WERI-Rb-1 (cell line): ENCODE results near the gene AP3D1.
"Not testable (repeated sequence)": the region's sequence is repeated elsewhere in the genome, so short reads cannot be mapped to it uniquely, and the experiment has no call there.

Experiments
- DNase-seq: peaks from one replicate; pipeline ENCODE4 v3.0.0-alpha.2; 2020
- H3K27ac ChIP-seq: fragments of 250-450 bp; sonication (Bioruptor Pico); 2 replicates; pipeline ENCODE4 v1.5.1; 2020; ENCODE audit warnings: mild to moderate bottlenecking, moderate library complexity
- H3K27me3 ChIP-seq: fragments of 250-450 bp; sonication (Bioruptor Pico); 2 replicates; pipeline ENCODE4 v1.5.1; 2021; ENCODE audit warnings: mild to moderate bottlenecking, low read depth, moderate library complexity; ENCODE audit not compliant: insufficient read depth, severe bottlenecking
- H3K36me3 ChIP-seq: fragments of 250-450 bp; sonication (Bioruptor Pico); 2 replicates; pipeline ENCODE4 v1.5.1; 2020; ENCODE audit warnings: mild to moderate bottlenecking, moderate library complexity
- H3K4me3 ChIP-seq: 2 replicates; pipeline ENCODE4 v1.5.1; 2011; ENCODE audit warnings: low read depth, mild to moderate bottlenecking, control low read depth, low read length
- H3K9me3 ChIP-seq: fragments of 250-450 bp; sonication (Bioruptor Pico); 2 replicates; pipeline ENCODE4 v1.5.1; 2021; ENCODE audit warnings: mild to moderate bottlenecking, moderate library complexity; ENCODE audit not compliant: severe bottlenecking
- TF ChIP-seq, protein P1 (sequence below): IDR thresholded peaks from 2 replicates; pipeline ENCODE4 v1.5.1; 2011; ENCODE audit warnings: low read depth, mild to moderate bottlenecking, control low read depth, inconsistent platforms, low read length

AP3D1 gene

DNA sequence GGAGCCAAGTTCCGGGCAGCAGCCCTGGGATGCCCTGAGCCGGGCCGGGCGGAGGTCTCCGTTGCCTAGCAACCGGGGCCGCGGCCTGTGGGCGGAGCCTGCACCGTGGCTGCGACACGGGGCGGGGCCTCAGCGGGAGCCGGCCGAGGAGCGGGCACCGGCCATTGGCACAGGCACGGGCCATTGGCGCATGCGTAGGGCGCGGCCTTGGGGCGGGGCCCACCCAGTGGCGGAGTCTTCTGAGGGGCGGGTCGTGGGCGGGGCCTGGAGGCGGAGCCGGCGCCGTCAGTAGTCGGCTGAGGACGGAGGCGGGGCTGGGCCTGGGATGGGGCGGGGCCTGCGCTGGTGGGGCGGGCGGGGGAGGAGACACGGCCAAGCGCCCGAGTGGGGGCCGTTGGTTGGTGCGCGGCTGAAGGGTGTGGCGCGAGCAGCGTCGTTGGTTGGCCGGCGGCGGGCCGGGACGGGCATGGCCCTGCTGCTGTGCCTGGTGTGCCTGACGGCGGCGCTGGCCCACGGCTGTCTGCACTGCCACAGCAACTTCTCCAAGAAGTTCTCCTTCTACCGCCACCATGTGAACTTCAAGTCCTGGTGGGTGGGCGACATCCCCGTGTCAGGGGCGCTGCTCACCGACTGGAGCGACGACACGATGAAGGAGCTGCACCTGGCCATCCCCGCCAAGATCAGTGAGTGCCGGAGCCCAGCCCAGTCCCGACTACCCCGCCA is 54.7 kb downstream of the AP3D1 start, which contains the start of gene IZUMO4:
TSS of gene IZUMO4 (plus strand) at position 436 of the 723 bp plus-strand sequence. CDS start at position 467, 31 bp downstream.
- Histone ChIP-seq H3K27me3 (no peaks in the 10 kb centered on the region), H3K36me3 (peaks cover 24% of the 10 kb centered on the region), H3K9me3 (no peaks in the 10 kb centered on the region), H3K4me3 (peak within 1 kb of the TSS; percentile 69), H3K27ac (peak within 1 kb of the TSS; percentile 94)
- TF ChIP-seq, protein P1, sequence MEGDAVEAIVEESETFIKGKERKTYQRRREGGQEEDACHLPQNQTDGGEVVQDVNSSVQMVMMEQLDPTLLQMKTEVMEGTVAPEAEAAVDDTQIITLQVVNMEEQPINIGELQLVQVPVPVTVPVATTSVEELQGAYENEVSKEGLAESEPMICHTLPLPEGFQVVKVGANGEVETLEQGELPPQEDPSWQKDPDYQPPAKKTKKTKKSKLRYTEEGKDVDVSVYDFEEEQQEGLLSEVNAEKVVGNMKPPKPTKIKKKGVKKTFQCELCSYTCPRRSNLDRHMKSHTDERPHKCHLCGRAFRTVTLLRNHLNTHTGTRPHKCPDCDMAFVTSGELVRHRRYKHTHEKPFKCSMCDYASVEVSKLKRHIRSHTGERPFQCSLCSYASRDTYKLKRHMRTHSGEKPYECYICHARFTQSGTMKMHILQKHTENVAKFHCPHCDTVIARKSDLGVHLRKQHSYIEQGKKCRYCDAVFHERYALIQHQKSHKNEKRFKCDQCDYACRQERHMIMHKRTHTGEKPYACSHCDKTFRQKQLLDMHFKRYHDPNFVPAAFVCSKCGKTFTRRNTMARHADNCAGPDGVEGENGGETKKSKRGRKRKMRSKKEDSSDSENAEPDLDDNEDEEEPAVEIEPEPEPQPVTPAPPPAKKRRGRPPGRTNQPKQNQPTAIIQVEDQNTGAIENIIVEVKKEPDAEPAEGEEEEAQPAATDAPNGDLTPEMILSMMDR: peak; percentile 69
- DNase-seq: peak; percentile 98

DNA sequence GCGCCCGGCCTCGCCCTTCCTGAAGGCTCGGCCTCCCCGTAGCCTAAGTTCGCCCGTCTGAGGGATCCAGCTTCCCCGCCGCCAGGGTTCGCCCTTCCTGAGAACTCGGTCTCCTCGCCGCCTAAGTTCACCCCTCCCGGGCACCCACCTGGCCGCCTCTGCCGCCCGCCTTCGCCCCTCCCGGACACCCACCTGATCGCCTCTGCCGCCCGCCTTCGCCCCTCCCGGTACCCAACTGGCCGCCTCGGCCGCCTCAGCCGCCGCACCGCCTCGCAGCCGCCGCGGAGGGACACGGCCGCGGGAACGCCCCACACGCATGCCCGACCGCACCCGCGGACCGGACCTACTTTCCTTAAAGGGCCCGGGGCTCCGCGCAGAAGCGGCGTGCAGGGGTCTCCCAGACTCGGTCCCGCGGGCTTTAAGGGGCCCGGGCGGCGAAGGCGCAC is 55.3 kb downstream of the AP3D1 start, which contains the start of gene MOB3A:
TSS of gene MOB3A (minus strand) at position 293 of the 446 bp plus-strand sequence. CDS start 17,766 bp downstream, outside the sequence.
- Histone ChIP-seq H3K36me3 (peaks cover 18% of the 10 kb centered on the region), H3K9me3 (no peaks in the 10 kb centered on the region), H3K27me3 (no peaks in the 10 kb centered on the region), H3K27ac (peak within 1 kb of the TSS; percentile 94), H3K4me3 (peak within 1 kb of the TSS; percentile 69)
- DNase-seq: peak; percentile 90
- TF ChIP-seq, protein P1: peak; percentile 58

DNA sequence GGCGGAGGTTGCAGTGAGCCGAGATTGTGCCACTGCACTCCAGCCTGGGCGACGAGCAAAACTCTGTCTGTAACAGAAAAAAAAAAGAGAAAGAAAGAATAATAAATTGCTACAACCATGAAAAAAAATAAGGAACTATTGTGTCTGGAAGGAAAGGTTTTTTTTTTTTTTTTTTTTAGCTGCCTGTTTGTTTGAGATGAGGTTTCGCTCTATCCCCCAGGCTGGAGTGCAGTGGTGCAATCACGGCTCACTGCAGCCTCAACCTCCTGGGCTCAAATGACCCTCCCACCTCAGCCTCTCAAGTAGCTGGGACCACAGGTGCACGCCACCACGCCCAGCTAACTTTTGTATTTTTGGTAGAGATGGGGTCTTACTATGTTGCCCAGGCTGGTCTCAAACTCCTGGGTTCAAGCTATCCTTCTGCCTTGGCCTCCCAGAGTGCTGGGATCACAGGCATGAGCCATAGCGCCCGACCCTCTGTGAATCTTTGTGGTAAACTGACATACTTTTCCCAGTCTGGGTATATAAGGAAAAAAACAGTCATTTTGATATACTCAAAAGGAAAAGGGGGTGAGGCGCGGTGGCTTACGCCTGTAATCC is 59.3 kb downstream of the AP3D1 start:
- peak overlapping the region; percentile 59; the same call in 1 of the 2 replicates for H3K27ac ChIP-seq
- H3K4me3 ChIP-seq, DNase-seq, H3K36me3 ChIP-seq, H3K27me3 ChIP-seq, H3K9me3 ChIP-seq: not testable (repeated sequence)

DNA sequence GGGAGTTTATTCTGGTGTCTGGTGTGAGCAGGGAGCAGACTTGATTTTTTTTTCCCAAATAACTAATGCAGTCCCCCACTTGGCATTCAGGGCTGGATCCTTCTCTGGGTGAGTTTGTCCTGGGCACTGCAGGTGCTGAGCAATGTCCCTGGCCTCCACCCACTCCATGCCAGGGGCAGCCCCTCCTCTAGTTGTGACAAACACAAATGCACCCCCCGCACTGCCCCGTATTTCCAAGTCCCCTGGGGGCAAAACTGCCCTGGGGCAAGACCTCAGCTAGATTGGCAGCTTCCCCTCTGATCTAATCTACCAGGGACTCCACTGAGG is 61.7 kb downstream of the AP3D1 start:
- Histone ChIP-seq H3K4me3 (no peak overlapping the region), H3K9me3 (no peaks in the 10 kb centered on the region), H3K27ac (no peak overlapping the region), H3K27me3 (no peaks in the 10 kb centered on the region), H3K36me3 (peaks cover 3% of the 10 kb centered on the region)
- no peak for DNase-seq
- TF ChIP-seq, protein P1: no peak

DNA sequence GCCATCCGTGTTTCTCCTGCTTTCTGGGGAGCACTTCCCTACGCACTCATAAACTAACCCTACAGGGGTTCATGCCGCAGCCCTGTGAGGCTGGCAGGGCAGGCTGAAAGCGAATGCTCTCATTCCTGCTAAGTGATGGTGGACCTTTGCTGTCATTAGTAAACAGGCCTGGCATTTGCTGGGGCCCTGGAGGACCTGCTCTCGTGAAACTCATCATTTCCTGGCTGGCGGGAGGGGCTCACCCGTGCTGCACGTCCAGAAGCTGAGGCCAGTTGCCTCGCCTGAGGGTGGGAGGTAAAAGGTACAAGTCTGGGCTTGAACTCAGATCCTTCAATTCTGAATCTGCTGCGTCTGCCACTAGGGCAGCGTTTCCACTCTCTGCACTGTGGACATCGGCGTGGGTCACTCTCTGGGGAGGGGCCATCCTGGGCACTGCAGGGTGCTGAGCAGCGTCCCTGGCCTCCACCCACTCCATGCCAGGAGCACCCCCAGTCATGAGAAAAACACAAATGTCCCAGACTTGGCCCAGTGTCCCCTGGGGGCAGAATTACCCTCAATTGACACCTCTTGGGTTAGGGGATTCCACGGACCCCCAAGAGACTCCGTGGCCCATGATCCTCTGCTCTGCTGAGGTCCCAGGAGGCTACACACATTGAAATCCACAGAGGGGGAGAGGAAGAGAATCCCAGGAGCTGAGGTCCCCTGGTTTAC is 62.2 kb downstream of the AP3D1 start:
- no peak for DNase-seq
- Histone ChIP-seq H3K27ac (no peak overlapping the region), H3K36me3 (peaks cover 4% of the 10 kb centered on the region), H3K9me3 (no peaks in the 10 kb centered on the region), H3K27me3 (no peaks in the 10 kb centered on the region), H3K4me3 (no peak overlapping the region)
- TF ChIP-seq, protein P1: no peak

DNA sequence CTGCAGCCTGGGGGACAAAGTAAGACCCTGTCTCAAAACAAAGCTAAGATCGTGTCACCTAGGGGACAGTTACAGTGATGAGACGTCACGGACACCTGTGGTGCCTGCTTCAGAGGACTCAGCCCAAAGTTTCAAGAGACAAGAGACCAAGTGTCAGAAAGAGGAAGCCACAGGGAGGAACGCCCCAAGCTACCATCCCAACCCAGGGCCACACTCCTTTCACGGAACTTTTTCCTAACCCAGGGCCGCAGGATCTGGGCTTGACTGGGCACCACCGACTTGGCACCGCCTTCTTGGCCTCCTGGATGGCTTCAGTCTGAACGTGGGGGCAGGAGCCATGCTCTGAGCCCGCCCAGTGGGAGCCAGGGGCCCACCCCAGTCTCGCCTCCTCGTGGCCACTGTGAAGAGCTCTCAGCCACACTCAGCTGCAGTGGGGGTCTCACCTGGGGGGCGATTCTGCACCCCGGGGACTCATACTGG is 63.7 kb downstream of the AP3D1 start:
- Histone ChIP-seq H3K27ac (no peak overlapping the region), H3K4me3 (no peak overlapping the region), H3K36me3 (peaks cover 6% of the 10 kb centered on the region), H3K9me3 (no peaks in the 10 kb centered on the region), H3K27me3 (no peaks in the 10 kb centered on the region)
- TF ChIP-seq, protein P1: no peak
- DNase-seq: no peak

DNA sequence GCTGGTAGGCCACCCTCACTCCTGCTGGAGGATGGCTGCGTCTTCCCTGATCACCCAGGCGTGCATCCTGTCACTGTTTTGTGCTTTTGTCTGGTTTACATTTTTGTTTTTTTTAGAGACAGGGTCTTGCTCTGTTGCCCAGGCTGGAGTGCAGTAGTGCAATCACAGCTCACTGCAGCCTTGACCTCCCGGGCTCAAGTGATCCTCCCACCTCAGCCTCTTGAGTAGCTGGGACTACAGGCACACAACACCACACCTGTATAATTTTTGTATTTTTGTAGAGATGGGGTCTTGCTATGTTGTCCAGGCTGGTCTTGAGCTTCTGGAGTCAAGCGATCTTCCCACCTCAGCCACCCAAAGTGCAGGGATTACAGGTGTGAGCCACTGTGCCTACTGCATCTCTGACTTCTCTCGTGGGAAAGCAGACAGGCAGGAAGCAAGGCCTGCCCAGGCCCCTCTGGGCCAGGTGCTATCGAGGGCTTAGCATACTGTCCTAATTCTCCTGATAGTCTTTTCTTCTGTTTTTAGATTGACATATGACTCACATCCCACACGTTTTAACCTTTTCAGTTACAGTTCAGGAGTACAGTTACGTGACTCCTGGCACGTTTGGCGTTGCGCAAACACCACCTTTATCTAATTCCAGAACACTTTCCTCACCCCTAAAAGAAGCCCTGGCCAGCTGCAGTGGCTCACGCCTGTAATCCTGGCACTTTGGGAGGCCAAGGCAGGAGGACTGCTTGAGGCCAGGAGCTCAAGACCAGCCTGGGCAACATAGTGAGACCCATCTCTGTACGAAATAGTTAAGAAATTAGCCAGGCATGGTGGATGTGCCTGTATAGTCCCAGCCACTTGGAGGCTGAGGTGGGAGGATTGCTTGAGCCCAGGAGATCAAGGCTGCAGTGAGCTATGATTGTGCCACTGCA is 64.4 kb downstream of the AP3D1 start:
- H3K27ac ChIP-seq, H3K36me3 ChIP-seq, H3K9me3 ChIP-seq, H3K27me3 ChIP-seq, H3K4me3 ChIP-seq, DNase-seq: not testable (repeated sequence)
